Stimulated activated CD4-positive, alpha-beta T cell treated with anti-CD3 and anti-CD28 coated beads, Interleukin-12 subunit alpha, Interleukin-12 subunit beta, amount 100 ng/mL, for 24 hours (primary cell): Measurements from ENCODE around the gene GIN1.
"Not testable (repeated sequence)": the region's sequence is repeated elsewhere in the genome, so short reads cannot be mapped to it uniquely, and the experiment has no call there.

Experiments used
- DNase-seq, 2 experiments: peaks; one replicate each; pipeline ENCODE4 v3.0.0-alpha.2; 2020; ENCODE audit warnings: low read depth in 2 of 2

The GIN1 gene

DNA sequence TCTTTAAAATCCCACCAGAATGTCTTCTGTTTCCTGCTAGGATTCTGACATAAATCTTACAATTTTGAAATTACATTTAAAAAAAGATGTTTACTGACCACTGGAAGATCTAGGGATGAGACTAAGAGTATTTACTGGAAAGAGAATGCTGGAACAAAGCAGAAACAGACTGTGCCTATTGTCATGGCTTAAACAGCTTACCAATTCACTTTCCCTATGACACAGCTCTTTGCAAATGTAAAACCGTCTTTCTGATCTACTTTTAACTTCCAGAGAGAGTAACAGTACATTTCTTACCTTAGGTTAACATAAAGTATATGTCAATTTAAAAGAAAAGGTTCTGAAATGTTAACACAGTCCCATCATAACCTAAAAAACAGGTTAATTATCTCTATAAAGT, 10.7 kb downstream of the GIN1 start:
- DNase-seq = no peak

DNA sequence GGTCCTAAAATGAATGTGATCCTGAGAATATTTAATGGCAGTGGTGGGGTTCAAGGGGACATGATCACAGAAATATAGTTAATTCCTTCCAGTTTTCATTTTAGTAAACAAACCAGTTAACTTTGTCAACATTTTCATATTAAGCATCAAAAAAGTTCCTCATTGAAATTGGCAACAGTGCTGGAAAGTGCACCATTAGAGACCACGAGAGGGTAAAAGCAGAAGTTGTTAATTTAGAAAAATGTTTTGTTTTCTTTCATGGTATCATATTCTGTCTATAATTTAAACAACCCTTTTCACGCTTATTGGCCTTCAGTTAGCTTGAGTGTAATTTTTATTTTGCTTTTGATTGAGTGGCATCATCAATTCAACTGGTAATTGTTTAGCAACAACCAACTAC, 11.9 kb downstream of the GIN1 start:
- no peak for DNase-seq

DNA sequence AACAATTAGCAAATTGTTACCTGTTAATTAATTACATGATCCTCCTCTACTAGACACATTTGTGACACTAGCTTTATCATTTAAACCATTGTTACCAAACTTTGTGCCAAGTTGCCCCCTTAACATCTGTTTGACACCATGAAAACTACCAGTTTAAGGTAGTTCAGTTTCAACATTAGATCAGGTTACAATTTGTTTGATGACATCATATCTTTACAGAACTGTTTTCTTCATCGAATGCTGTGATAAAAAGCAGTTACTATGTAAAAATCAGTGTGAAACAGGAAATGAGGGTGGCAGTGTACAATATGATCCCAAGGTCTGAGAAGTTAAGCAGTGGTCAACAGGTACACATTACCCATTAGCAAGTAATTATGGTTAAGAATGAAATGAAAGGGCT, 17.7 kb downstream of the GIN1 start:
- no peak for DNase-seq

DNA sequence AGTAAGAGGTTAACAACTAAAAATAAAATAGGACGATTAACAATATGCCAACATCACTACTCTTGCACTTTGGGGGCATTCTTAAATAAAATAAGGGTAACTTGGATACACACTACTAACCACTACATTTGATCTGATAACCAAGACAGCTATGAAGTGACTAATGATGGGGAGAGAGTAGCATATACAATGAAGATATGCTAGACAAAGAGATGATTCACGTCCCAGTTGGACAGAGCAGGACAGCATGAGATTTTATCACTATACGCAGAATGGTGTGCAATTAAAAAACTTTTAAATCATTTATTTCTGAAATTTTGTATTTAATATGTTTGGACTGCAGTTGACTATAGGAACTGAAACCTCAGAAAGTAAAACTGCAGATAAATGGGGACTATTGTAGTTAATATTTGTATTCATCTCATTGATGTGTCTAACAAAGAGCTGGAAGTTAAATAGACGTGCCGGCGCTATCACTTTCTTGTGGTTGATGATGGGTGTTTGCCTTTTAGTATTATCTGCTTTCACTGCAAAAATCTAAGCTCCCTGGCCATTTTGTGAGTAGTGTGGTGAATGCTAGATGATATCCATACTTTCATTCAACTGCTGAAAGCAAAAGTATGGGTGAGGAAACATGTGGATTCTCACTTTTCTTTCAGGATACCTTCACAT, 18.7 kb downstream of the GIN1 start:
- DNase-seq = no peak

DNA sequence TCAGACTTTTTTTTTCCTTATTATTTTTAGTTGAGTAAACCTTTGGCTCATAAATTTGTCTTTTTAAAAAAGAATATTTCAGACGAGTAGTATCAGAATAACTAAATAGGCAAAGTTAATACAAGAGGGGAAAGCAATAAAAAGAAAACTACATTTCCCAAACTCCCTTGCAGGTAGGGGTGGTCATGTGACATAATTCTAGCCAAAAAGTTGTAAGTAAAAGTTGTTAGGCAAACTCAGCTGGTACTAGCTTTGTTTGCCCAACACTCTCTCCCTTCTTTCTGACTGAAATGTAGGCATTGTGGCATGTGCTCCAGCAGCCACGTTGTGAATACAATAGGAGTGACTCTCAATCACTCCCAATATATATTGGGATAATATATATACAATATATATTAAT, 20.9 kb downstream of the GIN1 start:
- no peak for DNase-seq

DNA sequence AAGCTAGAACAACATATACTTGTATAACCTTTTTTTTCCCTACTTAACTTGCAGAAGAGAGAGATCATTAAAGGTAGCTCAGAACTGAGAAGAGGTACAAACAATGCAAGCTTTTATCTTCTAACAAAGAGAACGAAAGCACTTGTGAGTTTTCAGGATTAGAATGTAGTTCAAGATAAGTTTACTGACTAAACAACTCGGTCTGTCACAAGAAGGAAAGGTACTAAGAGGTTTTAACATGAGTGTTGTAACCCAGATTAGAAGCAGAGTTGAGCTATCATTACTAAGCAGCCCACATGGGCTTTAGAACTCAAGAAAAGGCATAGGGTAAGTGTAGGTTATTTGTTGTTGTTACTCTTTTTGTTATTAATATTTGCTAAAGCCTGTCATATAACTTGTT, 25.2 kb downstream of the GIN1 start:
- no peak for DNase-seq

DNA sequence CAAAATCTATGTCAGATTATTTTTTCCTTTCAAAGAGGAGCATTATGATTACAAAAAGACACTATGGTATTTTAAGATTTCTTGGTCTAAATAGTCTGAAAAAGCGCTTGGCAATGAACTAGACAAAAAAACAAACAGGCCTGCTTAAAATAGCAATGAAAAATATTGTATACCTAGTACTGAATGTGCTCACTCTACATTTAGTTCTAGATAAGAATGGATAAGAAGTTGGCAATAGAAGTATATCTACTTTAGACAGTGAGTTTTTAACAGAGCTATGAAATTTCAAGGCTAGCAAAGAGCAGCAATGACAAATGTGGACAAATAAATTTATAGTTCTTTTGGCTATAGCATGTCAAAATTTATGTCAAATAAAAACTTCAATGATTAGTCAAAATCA, 26.2 kb downstream of the GIN1 start:
- DNase-seq = no peak

DNA sequence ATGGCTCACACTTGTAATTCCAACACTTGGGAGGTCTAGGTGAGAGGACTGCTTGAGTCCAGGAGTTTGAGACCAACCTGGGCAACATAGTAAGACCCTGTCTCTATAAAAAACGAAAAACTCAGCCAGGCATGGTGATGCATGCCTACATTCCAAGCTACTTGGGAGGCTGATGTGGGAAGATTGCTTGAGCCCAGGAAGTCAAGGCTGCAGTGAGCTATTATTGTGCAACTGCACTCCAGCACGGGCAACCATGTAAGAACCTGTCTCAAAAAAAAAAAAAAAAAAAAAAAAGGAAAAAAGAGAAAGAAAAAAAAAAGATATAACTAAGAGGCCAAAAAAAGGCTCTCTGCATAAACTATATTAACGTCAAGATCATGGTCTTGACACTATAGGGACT, 27.3 kb downstream of the GIN1 start:
- DNase-seq = no peak

DNA sequence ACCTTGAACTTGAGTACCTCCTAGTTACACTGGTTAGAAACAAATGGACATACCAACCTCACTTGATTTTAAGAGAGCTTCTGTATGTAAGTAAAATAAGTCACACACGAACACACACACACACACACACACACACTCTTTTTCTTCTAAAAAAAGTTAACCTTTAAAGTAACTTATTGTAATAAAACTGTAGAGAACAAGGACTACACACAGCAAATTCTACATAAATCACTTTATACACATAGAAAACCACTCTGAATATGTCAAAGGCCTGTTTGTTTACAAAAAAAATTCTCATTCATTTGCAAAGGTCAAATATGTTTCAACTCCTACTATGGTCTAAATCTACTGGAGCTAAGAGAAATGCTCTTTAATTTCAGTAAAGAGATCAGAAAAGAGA, 29.1 kb downstream of the GIN1 start:
- DNase-seq = no peak

DNA sequence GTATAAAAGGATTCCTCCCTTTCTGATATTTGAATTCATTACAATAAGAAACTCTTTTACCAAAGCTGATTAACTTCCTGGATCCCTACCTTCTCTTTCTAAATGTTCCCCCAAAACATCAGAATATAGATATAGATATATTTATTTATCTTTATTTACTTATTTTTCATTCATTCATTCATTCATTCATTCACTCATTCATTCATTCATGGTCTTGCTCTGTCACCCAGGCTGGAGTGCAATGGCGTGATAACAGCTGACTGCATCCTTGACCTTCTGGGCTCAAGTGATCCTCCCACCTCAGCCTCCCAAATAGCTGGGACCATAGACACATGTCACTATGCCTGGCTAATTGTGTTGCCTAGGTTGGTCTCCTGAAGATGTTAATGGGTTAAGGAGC, 30.7 kb downstream of the GIN1 start:
- no peak for DNase-seq

DNA sequence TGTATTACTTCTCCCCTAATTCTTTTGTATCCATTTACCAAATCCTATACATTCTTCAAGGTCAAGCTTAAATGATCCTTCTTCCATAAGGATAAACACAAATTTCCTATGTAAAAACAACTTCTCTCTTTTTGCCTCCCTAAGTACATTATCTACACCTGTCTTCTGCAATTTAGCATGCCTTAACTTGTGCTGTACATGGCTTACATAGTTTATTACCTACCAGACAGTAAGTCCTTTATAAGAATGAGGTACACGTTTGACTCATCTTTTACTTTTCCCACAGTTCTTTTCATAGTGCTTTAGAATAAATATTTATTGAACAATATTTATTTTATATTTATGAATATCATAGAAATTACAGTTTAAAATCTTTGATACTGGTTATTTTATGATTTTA, 33.4 kb downstream of the GIN1 start:
- DNase-seq = no peak

DNA sequence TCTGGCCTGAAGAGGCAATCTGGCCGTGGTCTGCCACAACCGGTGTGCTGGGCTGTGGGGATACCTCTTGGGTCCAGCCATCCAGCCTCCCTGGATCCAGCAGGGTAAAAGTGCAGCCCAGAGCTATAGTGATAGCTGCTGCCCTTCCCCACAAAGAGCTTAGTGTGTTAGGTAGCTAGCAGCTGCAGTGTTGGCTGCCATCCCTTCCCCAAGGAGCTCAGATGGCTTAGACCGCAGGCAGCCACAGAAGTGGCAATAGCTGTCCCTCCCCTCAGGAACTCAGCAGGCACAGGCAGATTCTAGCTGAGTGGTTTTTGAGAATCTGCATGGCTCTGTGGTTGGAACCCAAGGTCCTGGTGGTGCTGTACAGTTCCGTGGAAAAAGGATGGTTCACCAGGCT, 40.1 kb downstream of the GIN1 start:
- DNase-seq = no peak

DNA sequence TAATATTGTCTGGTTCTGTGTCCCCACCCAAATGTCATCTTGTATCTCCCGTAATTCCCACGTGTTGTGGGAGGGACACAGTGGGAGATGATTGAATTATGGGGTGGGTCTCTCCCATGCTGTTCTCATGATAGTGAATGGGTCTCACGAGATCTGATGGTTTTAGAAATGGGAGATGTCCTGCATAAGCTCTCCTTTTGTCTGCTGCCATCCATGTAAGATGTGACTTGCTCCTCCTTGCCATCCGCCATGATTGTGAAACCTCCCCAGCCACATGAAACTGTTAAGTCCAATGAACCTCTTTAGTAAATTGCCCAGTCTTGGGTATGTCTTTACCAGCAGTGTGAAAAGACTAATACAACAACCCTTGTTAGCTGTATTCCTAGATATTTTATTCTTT, 44.5 kb downstream of the GIN1 start:
- DNase-seq = no peak

DNA sequence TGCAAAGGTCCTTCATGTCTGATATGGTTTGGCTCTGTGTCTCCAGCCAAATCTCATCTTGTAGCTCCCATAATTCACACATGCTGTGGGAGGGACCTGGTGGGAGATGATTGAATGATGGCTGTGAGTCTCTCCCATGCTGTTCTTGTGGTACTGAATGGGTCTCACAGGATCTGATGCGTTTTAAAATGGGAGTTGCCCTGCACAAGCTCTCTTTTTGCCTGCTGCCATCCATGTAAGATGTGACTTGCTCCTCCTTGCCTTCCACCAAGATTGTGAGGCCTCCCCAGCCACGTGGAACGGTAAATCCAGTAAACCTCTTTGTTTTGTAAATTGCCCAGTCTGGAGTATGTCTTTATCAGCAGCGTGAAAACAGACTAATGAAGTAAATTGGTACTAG, 46.4 kb downstream of the GIN1 start:
- DNase-seq = not testable (repeated sequence)

DNA sequence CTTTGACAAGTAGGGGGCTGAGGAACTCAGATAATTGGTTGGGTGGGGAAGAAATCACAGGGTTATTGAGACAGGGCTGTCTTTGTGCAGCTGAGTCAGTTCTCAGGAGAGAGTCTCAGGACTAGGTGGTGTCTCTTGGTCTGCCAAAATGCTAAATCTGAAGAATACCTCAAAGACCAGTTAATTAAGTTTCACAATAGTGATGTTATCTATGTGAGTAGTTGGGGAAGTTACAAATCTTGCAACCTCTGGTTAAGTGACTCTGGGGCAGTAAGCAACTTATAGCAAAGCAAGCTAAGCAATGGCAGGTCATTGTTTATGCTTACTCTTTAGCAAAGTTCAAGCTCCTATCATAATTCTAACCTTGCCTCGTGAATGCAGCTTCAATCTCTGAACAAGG, 53.6 kb downstream of the GIN1 start:
- no peak for DNase-seq

DNA sequence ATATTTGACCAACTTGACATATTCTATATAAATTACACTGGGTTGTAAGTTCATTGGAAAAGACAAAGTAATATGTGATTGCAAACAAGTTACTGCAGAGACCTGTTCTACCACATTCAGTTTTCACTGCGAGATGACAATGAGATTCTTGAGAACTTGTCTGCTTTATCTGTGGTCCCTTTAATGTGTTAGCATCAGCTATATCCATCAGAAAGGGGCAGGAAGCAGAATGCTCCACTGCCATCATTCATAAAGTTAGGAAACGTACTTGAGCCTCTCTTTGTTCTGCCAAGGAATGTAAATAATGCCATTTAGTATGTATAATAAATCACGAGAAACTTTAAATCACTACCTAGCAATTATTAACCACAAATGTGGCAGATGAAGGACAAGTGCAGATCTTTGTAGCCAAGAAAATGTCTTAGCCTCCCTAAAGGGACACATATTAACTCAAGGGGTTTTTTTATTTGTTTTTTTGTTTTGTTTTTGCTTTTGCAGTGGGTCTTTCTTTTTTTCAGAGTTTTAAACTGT, 59.4 kb downstream of the GIN1 start:
- DNase-seq = no peak

DNA sequence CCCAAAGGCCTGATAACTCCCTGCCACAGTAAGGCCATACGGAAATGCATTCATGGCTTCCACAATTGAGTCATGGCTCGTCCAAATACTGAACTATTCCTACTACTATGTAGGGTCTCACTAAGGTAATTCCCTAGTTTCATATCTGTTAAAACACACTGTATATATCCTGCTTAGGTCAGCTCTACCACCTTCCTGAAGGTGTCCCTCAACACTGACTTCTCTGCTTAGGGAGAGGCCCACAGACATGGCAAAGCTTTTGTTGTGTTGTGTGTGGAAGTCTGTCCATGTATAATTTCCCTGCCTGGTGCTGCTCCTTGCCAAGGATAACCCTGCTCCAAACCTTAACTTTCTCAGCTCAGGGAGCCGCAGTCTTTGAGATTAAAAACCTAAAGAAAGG, 60.4 kb downstream of the GIN1 start:
- DNase-seq = no peak

DNA sequence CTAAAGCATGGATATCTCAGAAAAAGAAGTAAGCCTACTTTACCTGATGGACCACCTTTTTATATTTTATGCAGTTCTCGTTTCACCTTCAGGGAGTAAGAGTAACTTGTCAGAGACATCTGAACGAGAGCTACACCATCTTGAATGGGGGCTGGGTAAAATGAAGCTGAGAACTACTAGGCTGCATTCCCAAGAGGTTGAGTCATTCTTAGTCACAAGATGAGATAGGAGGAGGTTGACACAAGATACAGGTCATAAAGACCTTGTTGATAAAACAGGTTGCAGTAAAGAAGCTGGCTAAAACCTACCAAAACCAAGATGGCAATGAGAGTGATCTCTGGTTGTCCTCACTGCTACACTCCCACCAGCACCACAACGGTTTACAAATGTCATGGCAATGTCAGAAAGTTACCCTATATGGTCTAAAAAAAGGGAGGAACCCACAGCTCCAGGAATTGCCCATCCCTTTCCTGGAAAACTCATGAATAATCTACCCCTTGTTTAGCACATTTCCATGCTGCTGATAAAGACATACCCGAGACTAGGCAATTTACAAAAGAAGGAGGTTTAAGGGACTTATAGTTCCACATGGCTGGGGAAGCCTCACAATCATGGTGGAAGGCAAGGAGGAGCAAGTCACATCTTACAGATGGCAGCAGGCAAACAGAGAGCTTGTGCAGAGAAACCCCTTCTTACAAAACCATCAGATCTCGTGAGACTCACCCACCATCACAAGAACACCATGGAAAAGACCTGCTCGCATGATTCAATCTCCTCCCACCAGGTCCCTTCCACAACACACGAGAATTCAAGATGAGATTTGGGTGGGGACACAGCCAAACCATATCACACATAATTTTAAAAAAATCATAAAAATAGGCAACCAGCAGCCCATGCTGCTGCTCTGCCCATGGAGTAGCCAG, 62.5 kb downstream of the GIN1 start:
- no peak for DNase-seq

DNA sequence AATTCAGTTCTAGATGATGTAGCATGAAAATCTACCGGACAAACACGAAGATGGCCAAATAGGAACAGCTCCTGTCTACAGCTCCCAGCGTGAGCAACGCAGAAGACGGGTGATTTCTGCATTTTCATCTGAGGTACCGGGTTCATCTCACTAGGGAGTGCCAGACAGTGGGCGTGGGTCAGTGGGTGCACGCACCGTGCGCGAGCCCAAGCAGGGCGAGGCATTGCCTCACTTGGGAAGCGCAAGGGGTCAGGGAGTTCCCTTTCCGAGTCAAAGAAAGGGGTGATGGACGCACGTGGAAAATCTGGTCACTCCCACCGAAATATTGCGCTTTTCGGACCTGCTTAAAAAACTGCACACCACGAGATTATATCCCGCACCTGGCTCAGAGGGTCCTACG, 73.2 kb downstream of the GIN1 start:
- not testable (repeated sequence) for DNase-seq

DNA sequence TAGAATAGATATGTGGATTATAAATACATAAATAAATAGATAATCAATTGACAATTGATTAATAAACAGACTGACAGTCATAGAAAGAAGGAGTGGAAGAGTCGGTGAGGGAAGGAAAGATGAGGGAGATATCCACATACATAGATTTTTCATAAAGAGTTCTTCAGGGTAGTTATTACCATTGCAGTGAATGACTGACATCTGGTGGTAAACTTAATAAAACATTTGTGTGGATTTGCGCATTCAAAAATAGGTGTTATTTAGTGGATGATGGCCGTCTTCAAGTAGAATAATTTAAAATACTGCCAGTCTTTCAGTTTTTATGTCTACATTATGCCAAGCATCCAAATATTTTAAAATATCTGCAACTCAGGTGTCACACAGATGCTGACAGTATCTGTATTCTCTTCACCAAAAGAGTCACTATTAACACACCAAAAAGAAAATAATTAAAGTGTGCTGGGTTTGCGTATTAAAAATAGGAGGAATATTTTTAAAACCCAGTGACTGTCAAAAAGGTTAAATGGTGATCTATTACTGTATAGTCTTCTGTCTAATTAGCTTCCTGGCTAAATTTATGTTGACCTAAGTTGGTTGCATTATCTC, 78.8 kb downstream of the GIN1 start:
- DNase-seq = no peak

DNA sequence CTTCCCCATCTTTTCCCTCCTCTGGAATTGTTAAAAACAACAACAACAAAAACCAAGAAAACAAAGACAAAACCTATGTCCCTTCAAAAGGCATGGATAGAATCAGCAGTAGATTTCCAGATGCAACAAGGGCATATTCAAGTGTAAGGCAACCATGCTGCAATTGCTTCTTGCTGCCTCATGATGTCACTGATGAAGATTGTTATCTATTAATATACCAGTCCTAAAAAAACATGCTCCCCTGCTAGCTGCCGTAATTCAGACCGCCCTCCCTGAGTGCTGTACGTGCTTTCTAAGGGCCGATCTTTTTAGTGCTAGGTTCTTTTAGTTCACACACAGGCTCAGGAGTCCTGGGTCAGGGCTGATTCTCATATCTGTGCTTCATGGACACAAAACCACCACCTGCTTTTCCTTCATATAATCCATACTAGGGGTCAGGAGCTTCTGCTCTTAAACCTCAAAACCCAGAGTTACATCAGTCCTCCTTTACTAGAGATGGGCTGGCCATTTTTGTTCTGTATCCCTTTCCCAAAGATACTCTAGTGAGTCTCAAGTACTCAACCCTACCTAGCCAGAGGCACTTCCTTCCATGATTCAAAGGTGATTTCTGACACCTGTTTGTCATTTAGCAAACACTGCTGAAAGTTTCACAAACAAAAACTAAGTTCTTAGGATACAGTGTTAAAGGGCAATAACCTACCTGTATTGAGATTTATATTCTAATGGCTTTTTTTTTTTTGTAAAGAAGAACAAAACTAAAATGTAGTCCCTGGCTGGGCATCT, 82.1 kb downstream of the GIN1 start:
- no peak for DNase-seq

DNA sequence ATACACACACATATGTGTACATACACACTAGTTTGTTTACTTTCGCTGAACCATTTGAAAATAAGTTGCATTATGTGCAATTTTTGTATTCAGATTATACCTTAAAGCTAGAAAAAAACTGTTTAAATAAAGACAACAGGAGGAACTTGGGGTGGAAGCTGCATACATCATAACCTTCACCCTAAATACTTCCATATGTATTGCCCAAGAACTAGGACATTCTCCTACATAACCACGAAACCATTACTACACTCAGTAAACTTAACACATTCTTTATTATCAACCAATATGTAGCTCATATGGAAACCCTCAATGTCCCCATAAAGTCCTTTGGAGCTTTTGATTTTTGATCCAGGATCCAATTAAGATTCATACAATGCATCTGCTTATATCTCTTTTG, 83.3 kb downstream of the GIN1 start:
- no peak for DNase-seq
